T-helper 1 cell treated with Interleukin-12 subunit alpha and Interleukin-12 subunit beta and Interleukin-4 antibody, amounts not matched to agents 30 μg/mL and 1 μg/mL, for 36 hours (primary cell): ENCODE results near the gene PROB1.
"Not testable (repeated sequence)": the region's sequence is repeated elsewhere in the genome, so short reads cannot be mapped to it uniquely, and the experiment has no call there.

Experiments
- H3K27ac Mint-ChIP-seq: one replicate; pipeline ENCODE4 v1.8.0; 2021; ENCODE audit warnings: mild to moderate bottlenecking, mixed read lengths
- H3K27me3 Mint-ChIP-seq: one replicate; pipeline ENCODE4 v1.8.0; 2021; ENCODE audit warnings: low read depth, mixed read lengths
- H3K36me3 Mint-ChIP-seq: one replicate; pipeline ENCODE4 v1.8.0; 2021; ENCODE audit warnings: low read depth, mixed read lengths
- H3K4me1 Mint-ChIP-seq: one replicate; pipeline ENCODE4 v1.8.0; 2021; ENCODE audit warnings: low read depth, mixed read lengths
- H3K4me3 Mint-ChIP-seq: one replicate; pipeline ENCODE4 v1.8.0; 2021; ENCODE audit warnings: mild to moderate bottlenecking, moderate library complexity, mixed read lengths
- H3K9me3 Mint-ChIP-seq: one replicate; pipeline ENCODE4 v1.8.0; 2021; ENCODE audit warnings: mixed read lengths

The PROB1 gene

DNA sequence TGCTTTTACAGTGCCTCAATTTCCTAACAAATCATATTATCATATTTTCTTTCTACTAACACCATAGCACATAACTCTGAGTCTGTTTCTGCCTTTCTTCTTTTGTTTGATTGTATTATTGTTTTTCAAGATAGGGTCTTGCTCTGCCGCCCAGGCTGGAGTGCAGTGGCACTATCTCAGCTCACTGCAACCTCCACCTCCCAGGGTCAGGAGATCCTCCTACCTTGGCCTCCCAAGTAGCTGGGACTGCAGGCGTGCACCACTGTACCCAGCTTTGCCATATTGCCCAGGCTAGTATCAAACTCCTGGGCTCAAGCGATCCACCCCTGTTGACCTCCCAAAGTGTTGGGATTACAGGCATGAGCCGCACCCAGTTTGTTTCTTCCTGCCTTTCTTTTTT is 34.5 kb downstream of the PROB1 start:
- no peak overlapping the region for H3K4me3 Mint-ChIP-seq
- peak overlapping the region; percentile 31 for H3K27ac Mint-ChIP-seq
- H3K9me3 Mint-ChIP-seq = no peaks in the 10 kb centered on the region
- no peaks in the 10 kb centered on the region for H3K27me3 Mint-ChIP-seq
- peaks cover 33% of the 10 kb centered on the region for H3K36me3 Mint-ChIP-seq
- H3K4me1 Mint-ChIP-seq = peaks cover 14% of the 10 kb centered on the region

DNA sequence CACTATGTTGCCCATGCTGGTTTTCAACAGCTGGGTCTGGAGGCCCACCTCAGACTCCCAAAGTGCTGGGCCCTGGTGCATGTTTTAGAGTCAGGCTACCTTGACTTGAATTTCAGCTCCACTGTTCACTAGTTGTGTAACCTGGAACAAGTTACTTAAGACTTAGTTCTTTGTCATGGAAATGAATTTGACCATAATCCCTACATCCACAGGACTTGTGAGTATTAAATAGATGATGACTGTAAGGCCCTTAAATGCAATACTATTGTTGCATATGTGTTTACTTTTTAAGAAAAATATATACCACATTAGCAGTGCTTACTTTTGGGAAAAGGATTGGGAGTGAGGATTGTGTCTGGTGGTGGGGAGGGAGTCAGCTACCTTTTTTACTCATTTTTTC is 36.8 kb downstream of the PROB1 start:
- H3K36me3 Mint-ChIP-seq = peaks cover 24% of the 10 kb centered on the region
- peaks cover 7% of the 10 kb centered on the region for H3K4me1 Mint-ChIP-seq
- no peak overlapping the region for H3K4me3 Mint-ChIP-seq
- H3K9me3 Mint-ChIP-seq = peaks cover 6% of the 10 kb centered on the region
- H3K27me3 Mint-ChIP-seq = no peaks in the 10 kb centered on the region
- H3K27ac Mint-ChIP-seq = no peak overlapping the region

DNA sequence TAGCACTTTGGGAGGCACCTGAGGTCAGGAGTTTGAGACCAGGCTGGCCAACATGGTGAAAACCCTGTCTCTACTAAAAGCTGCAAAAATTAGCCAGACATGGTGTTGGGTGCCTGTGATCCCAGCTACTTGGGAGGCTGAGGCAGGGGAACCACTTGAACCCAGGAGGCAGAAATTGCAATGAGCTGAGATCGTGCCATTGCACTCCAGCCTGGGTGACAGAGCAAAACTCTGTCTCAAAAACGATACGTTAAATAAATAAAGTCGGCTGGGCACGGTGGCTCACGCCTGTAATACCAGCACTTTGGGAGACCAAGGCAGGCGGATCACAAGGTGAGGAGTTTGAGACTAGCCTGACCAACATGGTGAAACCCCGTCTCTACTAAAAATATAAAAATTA is 39.0 kb downstream of the PROB1 start:
- H3K27me3 Mint-ChIP-seq, H3K9me3 Mint-ChIP-seq, H3K4me3 Mint-ChIP-seq, H3K27ac Mint-ChIP-seq, H3K4me1 Mint-ChIP-seq: not testable (repeated sequence)
- H3K36me3 Mint-ChIP-seq = peaks cover 23% of the 10 kb centered on the region

DNA sequence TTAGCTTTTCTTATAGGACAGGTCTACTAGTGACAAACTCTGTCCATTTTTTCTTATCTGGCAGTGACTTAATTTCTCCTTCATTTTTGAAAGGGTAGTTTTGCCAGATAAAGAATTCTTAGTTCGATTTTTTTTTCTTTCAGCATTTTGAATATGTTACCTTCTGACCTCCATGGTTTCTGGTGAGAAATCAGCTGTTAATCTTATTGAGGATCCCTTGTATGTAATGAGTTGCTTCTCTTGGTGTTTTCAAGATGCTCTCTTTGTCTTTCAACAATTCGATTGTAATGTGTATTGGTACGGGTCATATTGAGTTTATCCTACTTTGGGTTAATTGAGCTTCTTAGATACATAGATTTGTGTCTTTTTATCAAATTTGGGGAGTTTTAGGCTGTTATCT is 40.7 kb downstream of the PROB1 start:
- H3K9me3 Mint-ChIP-seq = peaks cover 6% of the 10 kb centered on the region
- H3K4me1 Mint-ChIP-seq = peaks cover 5% of the 10 kb centered on the region
- no peak overlapping the region for H3K4me3 Mint-ChIP-seq
- H3K36me3 Mint-ChIP-seq = peaks cover 17% of the 10 kb centered on the region
- H3K27ac Mint-ChIP-seq = peak overlapping the region; percentile 59
- no peaks in the 10 kb centered on the region for H3K27me3 Mint-ChIP-seq

DNA sequence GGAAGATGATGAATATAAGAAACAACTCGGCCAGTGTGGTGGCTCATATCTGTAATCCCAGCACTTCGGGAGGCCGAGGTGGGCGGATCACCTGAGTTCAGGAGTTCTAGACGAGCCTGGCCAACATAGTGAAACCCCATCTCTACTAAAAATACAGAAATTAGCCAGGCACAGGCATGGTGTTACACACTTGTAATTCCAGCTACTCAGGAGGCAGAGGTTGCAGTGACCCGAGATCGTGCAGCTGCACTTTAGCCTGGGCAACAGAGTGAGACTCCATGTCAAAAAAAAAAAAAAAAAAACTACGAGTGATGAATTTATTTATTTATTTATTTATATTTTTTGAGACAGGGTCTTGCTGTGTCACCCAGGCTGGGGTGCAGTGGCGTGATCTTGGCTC is 47.0 kb downstream of the PROB1 start:
- peaks cover 12% of the 10 kb centered on the region for H3K36me3 Mint-ChIP-seq
- not testable (repeated sequence) for H3K9me3 Mint-ChIP-seq, H3K27me3 Mint-ChIP-seq, H3K4me3 Mint-ChIP-seq, H3K27ac Mint-ChIP-seq
- peaks cover 23% of the 10 kb centered on the region for H3K4me1 Mint-ChIP-seq

DNA sequence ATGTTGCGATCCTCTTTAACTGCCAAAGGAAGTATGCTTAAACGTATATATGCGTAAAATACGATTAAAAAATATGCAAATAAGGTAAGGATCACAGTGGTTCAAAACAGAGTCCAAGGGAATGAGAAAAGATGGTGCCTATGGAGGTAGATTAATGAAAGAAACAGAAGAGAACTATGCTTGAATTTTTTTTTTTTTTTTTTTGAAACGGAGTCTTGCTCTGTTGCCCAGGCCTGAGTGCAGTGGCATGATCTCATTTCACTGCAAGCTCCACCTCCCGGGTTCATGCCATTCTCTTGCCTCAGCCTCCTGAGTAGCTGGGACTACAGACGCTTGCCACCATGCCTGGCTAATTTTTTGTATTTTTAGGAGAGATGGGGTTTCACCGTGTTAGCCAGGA is 49.5 kb downstream of the PROB1 start:
- Mint-ChIP-seq H3K4me1 (peaks cover 36% of the 10 kb centered on the region), H3K36me3 (peaks cover 13% of the 10 kb centered on the region)
- H3K27me3 Mint-ChIP-seq, H3K27ac Mint-ChIP-seq, H3K9me3 Mint-ChIP-seq, H3K4me3 Mint-ChIP-seq: not testable (repeated sequence)

DNA sequence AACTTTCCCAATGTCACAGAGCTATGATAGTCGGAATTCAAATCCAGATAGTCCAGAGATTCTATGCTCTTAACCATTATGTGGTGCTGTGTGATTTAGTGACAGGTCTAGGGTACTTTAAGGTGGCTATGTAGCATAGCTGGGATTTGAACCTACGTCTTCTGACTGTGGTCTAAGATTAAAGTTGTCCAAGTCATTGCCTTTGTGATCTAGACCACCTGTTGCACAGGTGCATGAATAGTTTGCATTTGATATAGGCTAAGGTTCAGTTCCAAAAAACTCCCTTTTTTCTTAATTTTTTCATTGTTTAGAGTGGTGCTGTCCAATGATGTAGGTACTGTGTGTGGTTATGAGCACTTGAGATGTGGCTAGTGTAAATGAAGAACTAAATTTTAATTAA is 50.7 kb downstream of the PROB1 start:
- H3K27me3 Mint-ChIP-seq = no peaks in the 10 kb centered on the region
- H3K9me3 Mint-ChIP-seq = no peaks in the 10 kb centered on the region
- H3K27ac Mint-ChIP-seq = no peak overlapping the region
- peaks cover 13% of the 10 kb centered on the region for H3K36me3 Mint-ChIP-seq
- H3K4me3 Mint-ChIP-seq = peak overlapping the region; percentile 28
- H3K4me1 Mint-ChIP-seq = peaks cover 37% of the 10 kb centered on the region

DNA sequence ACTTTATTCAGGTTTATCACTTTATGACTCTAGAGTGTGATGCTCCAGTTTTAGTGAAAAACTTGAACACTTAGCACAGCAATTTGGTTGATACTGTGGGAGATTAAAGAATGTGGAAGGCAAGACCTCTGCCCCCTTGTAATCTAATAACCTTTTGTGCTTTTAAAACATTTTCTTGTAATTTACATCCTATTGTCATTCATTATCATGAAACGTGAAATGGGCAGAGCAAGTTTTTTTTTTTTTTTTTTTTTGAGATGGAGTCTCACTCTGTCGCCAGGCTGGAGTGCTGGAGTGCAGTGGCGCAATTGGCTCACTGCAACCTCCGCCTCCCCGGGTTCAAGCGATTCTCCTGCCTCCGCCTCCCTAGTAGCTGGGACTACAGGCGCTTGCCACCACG is 51.4 kb downstream of the PROB1 start:
- Mint-ChIP-seq H3K27ac (peak overlapping the region; percentile 99), H3K9me3 (no peaks in the 10 kb centered on the region), H3K36me3 (peaks cover 13% of the 10 kb centered on the region), H3K4me3 (peak overlapping the region; percentile 97), H3K4me1 (peaks cover 34% of the 10 kb centered on the region), H3K27me3 (no peaks in the 10 kb centered on the region)

DNA sequence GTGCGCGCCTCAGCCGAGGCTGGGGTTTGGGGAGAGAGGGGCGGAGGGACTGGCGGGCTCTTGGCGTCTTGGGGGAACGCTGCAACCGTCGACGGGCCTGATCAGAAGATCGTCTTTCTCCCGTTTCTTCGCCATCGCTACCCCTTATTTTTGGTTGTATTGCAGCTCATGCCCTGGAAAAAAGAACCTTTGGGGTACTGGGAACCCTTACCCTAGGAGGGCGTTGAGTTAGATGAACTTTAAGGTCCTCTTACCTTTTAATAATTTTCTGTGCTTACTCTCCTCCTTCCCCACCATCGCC is 52.5 kb downstream of the PROB1 start:
- Mint-ChIP-seq H3K4me3 (peak overlapping the region; percentile 97), H3K36me3 (peaks cover 13% of the 10 kb centered on the region), H3K9me3 (no peaks in the 10 kb centered on the region), H3K4me1 (peaks cover 33% of the 10 kb centered on the region), H3K27me3 (no peaks in the 10 kb centered on the region), H3K27ac (peak overlapping the region; percentile 99)

DNA sequence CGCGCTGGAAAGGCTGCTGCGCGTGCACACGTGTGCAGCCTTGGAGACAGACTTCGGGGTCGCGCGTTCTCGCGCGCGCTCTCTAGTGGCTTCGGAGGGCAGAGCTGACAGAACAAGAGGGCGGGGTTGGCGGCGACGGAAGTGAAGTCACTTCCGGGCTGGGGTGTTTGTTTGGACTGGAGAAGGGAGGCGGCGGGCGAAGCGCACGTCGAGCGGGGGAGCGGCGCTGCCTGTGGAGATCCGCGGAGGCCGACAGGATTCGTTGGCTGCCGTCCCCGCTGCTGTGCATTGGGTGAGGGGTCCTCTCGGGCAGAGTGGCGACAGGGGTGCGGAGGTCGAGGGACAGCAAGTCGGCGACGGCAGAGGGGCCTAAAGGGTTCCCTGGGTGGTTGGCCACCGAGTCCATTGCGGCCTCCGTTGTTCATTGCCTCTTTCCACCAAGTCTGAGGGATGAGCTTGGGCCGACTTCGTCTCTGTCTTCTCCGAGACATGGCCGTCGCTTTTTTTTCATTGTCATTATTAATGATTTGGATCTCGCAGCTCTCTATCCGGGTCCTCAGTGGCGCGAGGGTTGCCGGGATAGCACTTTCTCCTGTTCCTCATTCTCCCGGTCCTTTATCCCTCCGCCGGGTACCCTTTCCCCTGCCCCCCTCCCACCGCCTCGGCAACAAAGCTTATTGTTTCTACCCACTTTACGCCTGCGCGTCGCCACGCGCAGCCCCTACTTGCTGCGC is 53.0 kb downstream of the PROB1 start, which contains the start of gene PAIP2:
Gene PAIP2 (plus strand): TSS at position 166 of the 734 bp plus-strand sequence. CDS start 21,931 bp downstream, outside the sequence.
- Mint-ChIP-seq H3K27me3 (no peaks in the 10 kb centered on the region), H3K4me1 (peaks cover 33% of the 10 kb centered on the region), H3K36me3 (peaks cover 12% of the 10 kb centered on the region), H3K4me3 (peak within 1 kb of the TSS; percentile 97), H3K9me3 (no peaks in the 10 kb centered on the region), H3K27ac (peak within 1 kb of the TSS; percentile 99)

DNA sequence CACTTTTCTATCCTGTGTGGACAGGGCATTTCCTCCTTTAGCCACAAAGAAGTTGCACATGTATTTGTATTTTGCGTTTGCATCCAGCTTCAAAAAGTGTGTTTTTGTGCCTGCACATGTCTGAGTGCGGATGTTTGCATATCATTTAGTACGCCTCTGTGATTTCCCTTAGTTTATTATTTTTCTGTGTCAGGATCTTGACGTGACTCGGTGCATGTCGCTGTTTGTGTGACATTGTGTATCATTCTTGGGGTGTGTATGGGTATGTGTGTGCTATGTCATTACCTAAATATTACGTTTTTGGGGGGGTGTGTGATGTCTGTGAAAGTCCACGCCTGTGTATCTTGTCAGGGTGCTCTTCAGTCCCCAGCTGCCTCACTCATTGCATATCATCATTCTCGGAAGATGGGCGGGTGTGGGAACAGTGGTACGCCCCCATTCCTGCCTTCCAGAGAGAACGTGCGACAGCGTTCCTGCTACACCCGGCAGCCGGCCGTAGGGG is 53.7 kb downstream of the PROB1 start:
- Mint-ChIP-seq H3K27ac (peak overlapping the region; percentile 99), H3K9me3 (no peaks in the 10 kb centered on the region), H3K4me1 (peaks cover 34% of the 10 kb centered on the region), H3K4me3 (peak overlapping the region; percentile 97), H3K36me3 (peaks cover 11% of the 10 kb centered on the region), H3K27me3 (no peaks in the 10 kb centered on the region)
